CD14-positive monocyte (primary cell): ENCODE data around the gene FAM227B. TPM values are rescaled to one million over a fixed set of nuclear protein-coding genes. Genes with fewer than 3 reads are reported as not detected.

Source experiments
- DNase-seq, 3 donors: peaks; one replicate each; pipeline ENCODE4 v3.0.0-alpha.2; 2011 to 2022
- H2AFZ ChIP-seq: 2 replicates; pipeline ENCODE4 v1.6.0; 2012; ENCODE audit warnings: mild to moderate bottlenecking, low read depth, low read length, inconsistent platforms; ENCODE audit not compliant: insufficient read depth, poor library complexity, severe bottlenecking
- H3K27ac ChIP-seq, 2 donors: 1 replicate in 1 of 2; 2 replicates in 1 of 2; pipeline ENCODE4 v1.5.1; 2012 to 2013; ENCODE audit warnings: low read length in 2 of 2, control low read depth in 1 of 2, inconsistent platforms in 1 of 2, low read depth in 1 of 2, mild to moderate bottlenecking in 1 of 2
- H3K27me3 ChIP-seq, 2 donors: one replicate each; pipeline versions ENCODE4 v1.6.0 to v1.6.1; 2011 to 2013; ENCODE audit warnings: low read length in 2 of 2; ENCODE audit not compliant: control insufficient read depth in 2 of 2, insufficient read depth in 2 of 2
- H3K36me3 ChIP-seq, 2 donors: replicated peaks in 1 of 2; 1 replicate in 1 of 2; 2 replicates in 1 of 2; pipeline versions ENCODE4 v1.5.1 to v1.6.1; 2012 to 2013; ENCODE audit warnings: low read length in 2 of 2, control low read depth in 1 of 2, inconsistent platforms in 1 of 2, mild to moderate bottlenecking in 1 of 2; ENCODE audit not compliant: insufficient read depth in 2 of 2, control insufficient read depth in 1 of 2
- H3K4me1 ChIP-seq, 2 donors: 1 replicate in 1 of 2; 2 replicates in 1 of 2; pipeline versions ENCODE4 v1.5.1 to v1.6.1; 2012 to 2013; ENCODE audit warnings: low read length in 2 of 2, control low read depth in 1 of 2, inconsistent platforms in 1 of 2, mild to moderate bottlenecking in 1 of 2, moderate library complexity in 1 of 2; ENCODE audit not compliant: insufficient read depth in 2 of 2, control insufficient read depth in 1 of 2
- H3K4me2 ChIP-seq: replicated peaks from 2 replicates; pipeline ENCODE3; 2012; ENCODE audit warnings: low read length, moderate library complexity, mild to moderate bottlenecking; ENCODE audit not compliant: poor library complexity, severe bottlenecking; ENCODE audit errors: extremely low read depth
- H3K4me3 ChIP-seq, 3 experiments: fragments of 200-600 bp in 1 of 3; sonication (generic) in 1 of 3; replicated peaks in 1 of 3; 1 replicate in 2 of 3; 2 replicates in 1 of 3; pipeline ENCODE4 v1.5.1; 2011 to 2013; ENCODE audit warnings: low read length in 3 of 3, mild to moderate bottlenecking in 3 of 3, control low read depth in 2 of 3, low read depth in 2 of 3, inconsistent platforms in 1 of 3, moderate library complexity in 1 of 3
- H3K79me2 ChIP-seq: 2 replicates; pipeline ENCODE4 v1.6.0; 2012; ENCODE audit warnings: mild to moderate bottlenecking, control low read depth, inconsistent platforms, low read length, moderate library complexity; ENCODE audit not compliant: insufficient read depth
- H3K9ac ChIP-seq: 2 replicates; pipeline ENCODE4 v1.6.0; 2017; ENCODE audit warnings: low read length, mild to moderate bottlenecking; ENCODE audit not compliant: insufficient read depth, poor library complexity, severe bottlenecking
- H3K9me3 ChIP-seq, 2 donors: replicated peaks in 1 of 2; 1 replicate in 1 of 2; 2 replicates in 1 of 2; pipeline versions ENCODE4 v1.5.1 to v1.6.1; 2012 to 2013; ENCODE audit warnings: low read length in 2 of 2, control low read depth in 1 of 2; ENCODE audit not compliant: control insufficient read depth in 1 of 2, insufficient read depth in 1 of 2
- H4K20me1 ChIP-seq: 2 replicates; pipeline ENCODE4 v1.6.0; 2012; ENCODE audit warnings: mild to moderate bottlenecking, low read length, control low read depth, moderate library complexity; ENCODE audit not compliant: insufficient read depth
- H3K27ac Mint-ChIP-seq, 7 donors: one replicate each; pipeline ENCODE4 v1.8.0; 2020; ENCODE audit warnings: mild to moderate bottlenecking in 7 of 7, mixed read lengths in 7 of 7, moderate library complexity in 6 of 7, inconsistent platforms in 2 of 7
- H3K27me3 Mint-ChIP-seq, 3 donors: one replicate each; pipeline ENCODE4 v1.8.0; 2021 to 2022; ENCODE audit warnings: low read depth in 3 of 3, mild to moderate bottlenecking in 3 of 3, mixed read lengths in 3 of 3, moderate library complexity in 3 of 3, inconsistent platforms in 1 of 3
- H3K36me3 Mint-ChIP-seq, 2 donors: one replicate each; pipeline ENCODE4 v1.8.0; 2020; ENCODE audit warnings: mixed read lengths in 2 of 2, inconsistent platforms in 1 of 2, mild to moderate bottlenecking in 1 of 2
- H3K4me1 Mint-ChIP-seq: one replicate; pipeline ENCODE4 v1.8.0; 2020; ENCODE audit warnings: mild to moderate bottlenecking, mixed read lengths
- H3K4me3 Mint-ChIP-seq, 2 donors: one replicate each; pipeline ENCODE4 v1.8.0; 2020; ENCODE audit warnings: mild to moderate bottlenecking in 2 of 2, mixed read lengths in 2 of 2, moderate library complexity in 1 of 2
- H3K9me3 Mint-ChIP-seq, 7 donors: one replicate each; pipeline ENCODE4 v1.8.0; 2020 to 2022; ENCODE audit warnings: mixed read lengths in 7 of 7, mild to moderate bottlenecking in 6 of 7, moderate library complexity in 6 of 7, inconsistent platforms in 2 of 7
- CTCF ChIP-seq: fragments of 200-600 bp; IDR thresholded peaks from one replicate; pipeline ENCODE4 v1.8.0; 2022; ENCODE audit warnings: antibody characterized with exemption, mild to moderate bottlenecking
- WGBS: methylation state at CpG from one replicate; pipeline ENCODE4 v1.1.5; 2013; ENCODE audit warnings: missing lambda C conversion rate; ENCODE audit not compliant: insufficient coverage; 5-methylcytosine and 5-hydroxymethylcytosine counted together
- intact Hi-C, 2 donors: fragments of 100-400 bp; cut with micrococcal nuclease; formaldehyde crosslinking; loops; one replicate each; pipeline versions ENCODE4 v1.15.0 to v1.15.1; 2023
- polyA plus RNA-seq, 3 donors: library from polyadenylated mRNA; depleted of rRNA in 1 of 3; unstranded in 2 of 3; stranded (reverse) in 1 of 3; fragments of 300-500 nt in 2 of 3; fragments of >200 nt in 1 of 3; fragmentation: Illumina TruSeq in 2 of 3; gene quantifications; 1 replicate in 2 of 3; 2 replicates in 1 of 3; pipeline ENCODE4 v1.2.3, GENCODE V29; 2012 to 2021

Gene FAM227B
- polyA plus RNA-seq, 3 donors = 0.28 to 0.72 (median 0.49) TPM

- intact Hi-C loops = no loop called here
- no peak overlapping the region for H3K4me3 Mint-ChIP-seq
- H2AFZ ChIP-seq = no peak overlapping the region
- H4K20me1 ChIP-seq = no peaks in the 10 kb centered on the region
- WGBS = 82% methylated on average over 3 of the region's 4 CpGs
- DNase-seq = peak in 2 of 3 donors; percentile 5 to 7
- no peak overlapping the region for H3K4me3 ChIP-seq
- no peak overlapping the region for H3K9ac ChIP-seq
- H3K27ac Mint-ChIP-seq = no peak overlapping the region
- no peak overlapping the region for H3K27ac ChIP-seq
- no peaks in the 10 kb centered on the region for H3K27me3 Mint-ChIP-seq
- H3K4me1 ChIP-seq = no peaks in the 10 kb centered on the region
- no peaks in the 10 kb centered on the region for H3K36me3 Mint-ChIP-seq
- H3K9me3 ChIP-seq = no peaks in the 10 kb centered on the region
- no peaks in the 10 kb centered on the region for H3K79me2 ChIP-seq
- H3K4me2 ChIP-seq = no peak overlapping the region
- H3K27me3 ChIP-seq = no peaks in the 10 kb centered on the region
- peaks cover 0 to 3% (median 0%) of the 10 kb centered on the region in 7 donors for H3K9me3 Mint-ChIP-seq
- no peaks in the 10 kb centered on the region for H3K36me3 ChIP-seq
- H3K4me1 Mint-ChIP-seq = peaks cover 3% of the 10 kb centered on the region
- TF ChIP-seq CTCF = no peak
Observed at GRCh38 chr15:49379996-49380395, 240.6 kb downstream of the FAM227B start.

- Histone ChIP-seq H3K27me3 (no peaks in the 10 kb centered on the region), H3K27ac (no peak overlapping the region), H3K4me2 (no peak overlapping the region), H3K9me3 (no peaks in the 10 kb centered on the region), H3K4me3 (no peak overlapping the region), H4K20me1 (no peaks in the 10 kb centered on the region), H3K36me3 (no peaks in the 10 kb centered on the region), H2AFZ (no peak overlapping the region), H3K4me1 (no peaks in the 10 kb centered on the region), H3K79me2 (no peaks in the 10 kb centered on the region), H3K9ac (no peak overlapping the region)
- WGBS = 100% methylated on average over 1 of the region's 1 CpG
- no peaks in the 10 kb centered on the region for H3K4me1 Mint-ChIP-seq
- TF ChIP-seq CTCF = no peak
- H3K27me3 Mint-ChIP-seq = no peaks in the 10 kb centered on the region
- H3K27ac Mint-ChIP-seq = no peak overlapping the region
- no peak for DNase-seq
- H3K36me3 Mint-ChIP-seq = no peaks in the 10 kb centered on the region
- intact Hi-C loops = no loop called here
- no peak overlapping the region for H3K4me3 Mint-ChIP-seq
- peaks cover 0 to 3% (median 0%) of the 10 kb centered on the region in 7 donors for H3K9me3 Mint-ChIP-seq
Observed at GRCh38 chr15:49372366-49372765, 248.3 kb downstream of the FAM227B start.
